Adrenal gland (tissue), 5 donors: ENCODE measurements around the gene APBB2.

Experiments
- POLR2A ChIP-seq, 2 donors: fragments of 450-650 bp; IDR thresholded peaks; one replicate each; pipeline ENCODE4 v1.6.1; 2017; ENCODE audit warnings: antibody characterized with exemption in 2 of 2, mild to moderate bottlenecking in 2 of 2, moderate library complexity in 1 of 2
- TF ChIP-seq, protein P1 (sequence below), 6 experiments: fragments of 450-650 bp in 4 of 6; fragments of 200-600 bp in 2 of 6; sonication (generic) in 1 of 6; IDR thresholded peaks; 1 replicate in 5 of 6; 2 replicates in 1 of 6; pipeline versions ENCODE4 v1.5.1 to v1.8.0; 2016 to 2021; ENCODE audit warnings: antibody characterized with exemption in 6 of 6, mild to moderate bottlenecking in 2 of 6, moderate library complexity in 1 of 6
- donor health status: DM: no; HTN: no; CAD: no.

DNA sequence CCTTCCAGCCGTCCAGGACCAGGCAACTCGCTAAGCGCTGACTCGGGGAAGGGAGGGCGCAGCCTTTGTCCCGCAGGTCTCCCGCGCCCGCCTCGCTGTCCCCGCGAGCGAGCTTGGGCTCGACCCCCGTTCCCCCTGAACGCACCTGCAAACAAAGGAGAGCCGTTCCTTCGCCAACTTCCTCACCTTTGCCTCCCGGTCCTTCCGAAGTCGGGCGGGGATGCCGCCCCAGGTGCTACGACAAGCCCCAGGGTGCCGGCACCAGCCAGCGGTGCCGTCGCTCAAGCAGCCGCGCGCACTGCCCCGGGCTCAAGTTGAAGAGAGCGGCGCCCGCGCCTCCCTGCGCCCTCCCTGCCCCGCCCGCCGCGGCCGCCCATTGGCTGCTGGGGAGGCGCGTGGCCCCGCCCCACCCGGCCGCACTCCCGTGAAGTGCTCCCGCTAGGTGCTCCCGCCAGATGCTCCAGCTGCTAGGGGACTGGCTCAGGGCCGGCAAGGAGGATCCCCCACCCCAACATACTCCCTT lies 357.4 kb downstream of the APBB2 start:
- no peak for TF ChIP-seq POLR2A (IDR thresholded peaks at IDR 0.05)
- TF ChIP-seq, protein P1, sequence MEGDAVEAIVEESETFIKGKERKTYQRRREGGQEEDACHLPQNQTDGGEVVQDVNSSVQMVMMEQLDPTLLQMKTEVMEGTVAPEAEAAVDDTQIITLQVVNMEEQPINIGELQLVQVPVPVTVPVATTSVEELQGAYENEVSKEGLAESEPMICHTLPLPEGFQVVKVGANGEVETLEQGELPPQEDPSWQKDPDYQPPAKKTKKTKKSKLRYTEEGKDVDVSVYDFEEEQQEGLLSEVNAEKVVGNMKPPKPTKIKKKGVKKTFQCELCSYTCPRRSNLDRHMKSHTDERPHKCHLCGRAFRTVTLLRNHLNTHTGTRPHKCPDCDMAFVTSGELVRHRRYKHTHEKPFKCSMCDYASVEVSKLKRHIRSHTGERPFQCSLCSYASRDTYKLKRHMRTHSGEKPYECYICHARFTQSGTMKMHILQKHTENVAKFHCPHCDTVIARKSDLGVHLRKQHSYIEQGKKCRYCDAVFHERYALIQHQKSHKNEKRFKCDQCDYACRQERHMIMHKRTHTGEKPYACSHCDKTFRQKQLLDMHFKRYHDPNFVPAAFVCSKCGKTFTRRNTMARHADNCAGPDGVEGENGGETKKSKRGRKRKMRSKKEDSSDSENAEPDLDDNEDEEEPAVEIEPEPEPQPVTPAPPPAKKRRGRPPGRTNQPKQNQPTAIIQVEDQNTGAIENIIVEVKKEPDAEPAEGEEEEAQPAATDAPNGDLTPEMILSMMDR (IDR thresholded peaks at IDR 0.05), result no peak
